Stimulated activated CD4-positive, alpha-beta T cell treated with anti-CD3 and anti-CD28 coated beads, Interleukin-4, amount 100 ng/mL, for 48 hours (primary cell): ENCODE measurements around the gene NR2F1.

Experiments
- DNase-seq, 2 donors: peaks; one replicate each; pipeline ENCODE4 v3.0.0-alpha.2; 2020; ENCODE audit warnings: low read depth in 2 of 2

Gene NR2F1

GRCh38 chr5:93642526-93642925 is 59.5 kb downstream of the NR2F1 start:
- no peak for DNase-seq
